Measurements from ENCODE around the gene COL18A1. TPM values are rescaled to one million over a fixed set of nuclear protein-coding genes. Genes with fewer than 3 reads are reported as not detected.
A peak's percentile ranks its signal among the peaks of the same experiment; 100 is the strongest.

Gene COL18A1
- total and polyA plus RNA-seq, 5 experiments from 2014 or later = 1.5 to 22.2 (median 9.9) TPM

- Mint-ChIP-seq H3K36me3 (no peaks in the 10 kb centered on the region), H3K27me3 (no peaks in the 10 kb centered on the region), H3K4me3 (peak overlapping the region in 1 of 10 donors; percentile 16), H3K4me1 (peaks cover 18 to 45% (median 40%) of the 10 kb centered on the region in 4 donors), H3K27ac (peak overlapping the region in 8 of 10 donors; percentile 9 to 91 (median 72)), H3K9me3 (no peaks in the 10 kb centered on the region)
- ATAC-seq = no peak
- POLR2A ChIA-PET = interaction anchor here (1.3 kb wide), 1 partner anchor 8 kb away, joined by 4 read pairs; no protein-coding TSS in a partner anchor
- DNase-seq = no peak
These were observed 69.5 kb downstream of the COL18A1 start for GRCh38 chr21:45474323-45474950.

DNA sequence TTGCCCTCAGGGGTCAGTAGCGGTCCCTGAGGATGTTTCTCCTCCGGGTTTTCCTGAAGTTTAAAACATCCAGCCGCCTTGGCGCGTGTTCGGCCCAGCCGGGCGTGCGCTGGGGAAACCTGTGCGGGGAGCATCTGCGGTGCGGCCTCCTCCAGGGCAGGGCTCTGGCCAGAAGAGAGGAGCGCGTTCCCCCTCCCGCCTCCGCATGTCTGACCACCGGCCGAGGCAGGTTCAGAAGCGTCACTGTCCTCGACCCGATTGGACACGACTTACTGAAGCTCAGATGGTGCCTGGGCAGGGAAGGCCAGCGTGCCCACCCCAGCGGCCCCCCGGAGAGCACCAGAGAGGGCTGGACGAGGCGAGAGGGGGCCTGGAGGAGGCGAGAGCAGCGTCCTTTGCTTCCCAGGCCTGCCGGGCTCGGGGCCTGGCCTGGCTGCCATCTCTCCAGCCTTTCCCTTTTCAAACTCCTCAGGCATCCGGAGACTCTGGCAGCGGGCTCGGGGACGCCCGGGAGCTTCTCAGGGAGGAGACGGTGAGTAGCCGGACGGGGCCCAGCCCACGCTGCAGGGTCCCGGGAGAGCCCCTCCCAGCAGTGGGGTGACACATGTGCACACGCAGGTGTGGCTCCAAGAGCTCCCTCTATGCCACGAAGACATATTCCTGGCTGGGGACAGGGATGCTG, 70.2 kb downstream of the COL18A1 start:
- no peaks in the 10 kb centered on the region for H3K9me3 Mint-ChIP-seq
- H3K27ac Mint-ChIP-seq = peak overlapping the region in 1 of 10 donors; percentile 29
- H3K4me1 Mint-ChIP-seq = peaks cover 20 to 45% (median 41%) of the 10 kb centered on the region in 4 donors
- H3K36me3 Mint-ChIP-seq = no peaks in the 10 kb centered on the region
- ATAC-seq (no peak), DNase-seq (no peak)
- H3K27me3 Mint-ChIP-seq = no peaks in the 10 kb centered on the region
- no peak overlapping the region for H3K4me3 Mint-ChIP-seq
- POLR2A ChIA-PET = no interaction called here

DNA sequence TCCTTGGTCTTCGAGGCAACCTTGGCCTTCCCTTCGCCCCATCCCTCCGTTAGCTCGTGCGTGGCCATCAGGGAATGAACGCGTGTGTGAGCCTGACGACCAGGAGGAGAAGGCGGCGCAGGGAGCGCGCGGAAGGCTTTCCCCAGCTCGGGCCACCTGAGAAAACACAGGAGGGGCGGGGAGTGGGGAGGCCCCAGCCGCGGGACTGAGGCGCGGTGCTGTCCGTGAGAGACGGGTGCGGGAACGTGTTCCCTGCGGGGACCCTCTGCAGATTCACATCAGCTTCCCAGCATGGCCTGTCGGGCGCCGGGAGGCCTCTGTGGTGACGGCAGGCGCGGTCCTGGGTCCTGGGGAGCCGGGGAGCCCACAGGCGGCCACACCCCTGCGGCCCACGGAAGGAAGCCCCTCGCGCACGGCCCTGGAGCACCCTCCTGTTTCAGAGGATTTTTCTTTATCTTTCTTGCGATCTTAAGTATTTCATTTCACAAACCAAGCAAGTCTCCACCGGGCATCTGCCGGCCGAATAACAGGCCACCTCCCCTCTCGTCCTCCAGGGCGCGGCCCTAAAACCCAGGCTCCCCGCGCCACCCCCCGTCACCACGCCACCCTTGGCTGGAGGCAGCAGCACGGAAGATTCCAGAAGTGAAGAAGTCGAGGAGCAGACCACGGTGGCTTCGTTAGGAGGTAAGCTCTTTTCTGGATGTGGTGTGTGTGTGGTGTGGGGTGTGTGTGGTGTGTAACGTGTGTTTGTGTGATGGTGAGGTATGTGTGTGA, 71.0 kb downstream of the COL18A1 start:
- H3K36me3 Mint-ChIP-seq = no peaks in the 10 kb centered on the region
- H3K27ac Mint-ChIP-seq = peak overlapping the region in 9 of 10 donors; percentile 72 to 100 (median 92)
- H3K9me3 Mint-ChIP-seq = no peaks in the 10 kb centered on the region
- H3K4me1 Mint-ChIP-seq = peaks cover 20 to 43% (median 38%) of the 10 kb centered on the region in 4 donors
- H3K27me3 Mint-ChIP-seq = no peaks in the 10 kb centered on the region
- POLR2A ChIA-PET = no interaction called here
- peak overlapping the region in 5 of 10 donors; percentile 23 to 84 (median 73) for H3K4me3 Mint-ChIP-seq
- ATAC-seq (no peak), DNase-seq (no peak)

GRCh38 chr21:45476582-45476981, 71.6 kb downstream of the COL18A1 start:
- DNase-seq = no peak
- H3K4me3 Mint-ChIP-seq = peak overlapping the region in 9 of 10 donors; percentile 12 to 84 (median 49)
- no peaks in the 10 kb centered on the region for H3K9me3 Mint-ChIP-seq
- H3K36me3 Mint-ChIP-seq = no peaks in the 10 kb centered on the region
- ATAC-seq = no peak
- H3K27me3 Mint-ChIP-seq = no peaks in the 10 kb centered on the region
- POLR2A ChIA-PET = interaction anchor here (0.7 kb wide), 2 partner anchors 41 to 66 kb away, joined by 3 to 5 read pairs; partner anchors contain the start of gene SLC19A1
- peaks cover 20 to 39% (median 35%) of the 10 kb centered on the region in 4 donors for H3K4me1 Mint-ChIP-seq
- peak overlapping the region; percentile 72 to 100 (median 90) for H3K27ac Mint-ChIP-seq

- Mint-ChIP-seq H3K27ac (peak overlapping the region; percentile 95 to 100 (median 98)), H3K4me1 (peaks cover 20 to 44% (median 37%) of the 10 kb centered on the region in 4 donors), H3K9me3 (no peaks in the 10 kb centered on the region), H3K27me3 (no peaks in the 10 kb centered on the region), H3K4me3 (peak overlapping the region; percentile 73 to 94 (median 84)), H3K36me3 (no peaks in the 10 kb centered on the region)
- DNase-seq = no peak
- ATAC-seq = no peak
- POLR2A ChIA-PET = interaction anchor here (0.7 to 1.4 kb wide), 4 partner anchors 42 to 119 kb away, joined by 3 to 5 read pairs (median 4); partner anchors contain the start of gene SLC19A1
These were observed 72.5 kb downstream of the COL18A1 start for GRCh38 chr21:45477176-45478114.

GRCh38 chr21:45478115-45478801, 73.3 kb downstream of the COL18A1 start:
- POLR2A ChIA-PET = interaction anchor here (1.2 to 1.4 kb wide), 2 partner anchors 65 to 118 kb away, joined by 4 read pairs; no protein-coding TSS in a partner anchor
- Mint-ChIP-seq H3K9me3 (no peaks in the 10 kb centered on the region), H3K4me1 (peaks cover 21 to 50% (median 41%) of the 10 kb centered on the region in 4 donors), H3K27ac (peak overlapping the region; percentile 95 to 100 (median 98)), H3K27me3 (no peaks in the 10 kb centered on the region), H3K4me3 (peak overlapping the region; percentile 73 to 94 (median 84)), H3K36me3 (no peaks in the 10 kb centered on the region)
- ATAC-seq (peak; percentile 73 to 77), DNase-seq (peak; percentile 61 to 89 (median 82))

- Mint-ChIP-seq H3K27me3 (no peaks in the 10 kb centered on the region), H3K4me1 (peaks cover 24 to 52% (median 47%) of the 10 kb centered on the region in 4 donors), H3K27ac (peak overlapping the region; percentile 95 to 100 (median 98)), H3K36me3 (no peaks in the 10 kb centered on the region), H3K4me3 (peak overlapping the region; percentile 73 to 94 (median 84)), H3K9me3 (no peaks in the 10 kb centered on the region)
- POLR2A ChIA-PET = interaction anchor here (1.2 to 2.5 kb wide), 4 partner anchors 8 to 118 kb away, joined by 4 to 9 read pairs (median 6); no protein-coding TSS in a partner anchor
- peak; percentile 3 to 4 for ATAC-seq
- DNase-seq = no peak
These were observed 74.1 kb downstream of the COL18A1 start for GRCh38 chr21:45478816-45479669.

- Mint-ChIP-seq H3K27ac (peak overlapping the region; percentile 95 to 100 (median 98)), H3K27me3 (no peaks in the 10 kb centered on the region), H3K36me3 (no peaks in the 10 kb centered on the region), H3K4me3 (peak overlapping the region; percentile 73 to 94 (median 84)), H3K9me3 (no peaks in the 10 kb centered on the region), H3K4me1 (peaks cover 27 to 55% (median 51%) of the 10 kb centered on the region in 4 donors)
- DNase-seq = peak in 6 of 10 donors; percentile 19 to 47 (median 29)
- ATAC-seq = peak in 1 of 2 donors; percentile 8
- POLR2A ChIA-PET = interaction anchor here (1.5 to 2.5 kb wide), 2 partner anchors 9 to 13 kb away, joined by 7 to 9 read pairs; no protein-coding TSS in a partner anchor
These were observed 75.0 kb downstream of the COL18A1 start for GRCh38 chr21:45479691-45480675.

DNA sequence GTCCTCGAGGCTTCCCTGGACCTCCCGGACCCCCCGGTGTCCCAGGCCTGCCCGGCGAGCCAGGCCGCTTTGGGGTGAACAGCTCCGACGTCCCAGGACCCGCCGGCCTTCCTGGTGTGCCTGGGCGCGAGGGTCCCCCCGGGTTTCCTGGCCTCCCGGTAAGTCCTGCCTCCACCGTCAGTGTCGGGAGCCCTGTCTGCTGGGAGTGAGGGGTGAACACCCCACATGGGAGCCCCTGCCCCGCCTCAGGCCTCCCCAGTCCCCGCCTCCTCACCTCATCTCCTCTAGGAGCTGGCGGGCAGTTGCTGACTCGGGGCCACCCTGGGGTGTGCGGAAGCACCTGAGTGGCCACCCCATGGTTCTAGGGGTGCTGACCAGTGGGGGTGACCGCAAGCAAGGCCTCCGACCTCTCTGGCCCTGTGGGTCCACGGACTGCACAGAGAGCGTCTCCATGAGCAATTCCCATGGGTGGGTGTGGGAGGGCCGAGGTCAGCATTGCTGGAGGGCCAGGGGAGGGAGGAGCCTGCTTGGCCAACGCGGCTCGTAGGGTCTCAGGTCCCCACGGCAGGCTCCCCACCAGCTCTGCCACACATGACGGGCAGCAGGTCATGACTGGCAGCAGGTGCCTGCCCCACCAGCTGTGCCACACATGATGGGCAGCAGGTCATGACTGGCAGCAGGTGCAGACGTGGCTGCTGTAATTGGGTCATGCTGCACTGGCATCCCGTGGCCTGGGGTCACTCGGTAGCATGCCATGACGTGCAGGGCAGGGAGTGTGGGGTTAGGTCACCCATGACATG, 75.9 kb downstream of the COL18A1 start:
- Mint-ChIP-seq H3K27me3 (no peaks in the 10 kb centered on the region), H3K4me1 (peaks cover 27 to 55% (median 51%) of the 10 kb centered on the region in 4 donors), H3K36me3 (no peaks in the 10 kb centered on the region), H3K9me3 (no peaks in the 10 kb centered on the region), H3K4me3 (peak overlapping the region in 5 of 10 donors; percentile 14 to 83 (median 31)), H3K27ac (peak overlapping the region in 8 of 10 donors; percentile 43 to 89 (median 80))
- POLR2A ChIA-PET = interaction anchor here (1.5 to 2.5 kb wide), 2 partner anchors 10 to 12 kb away, joined by 7 to 9 read pairs; no protein-coding TSS in a partner anchor
- no peak for ATAC-seq
- no peak for DNase-seq
